Right ventricle myocardium superior (tissue), 1 donor: ENCODE measurements around the gene TEFM. TPM values are rescaled to one million over a fixed set of nuclear protein-coding genes. Genes with fewer than 3 reads are reported as not detected.

Experiments
- total RNA-seq: library from RNA; stranded (reverse); fragmentation: NEBNext Ultra II Directional; extraction: Animal tissue kit (Norgen Biotek cat#: 25700); gene quantifications from one replicate; pipeline ENCODE4 v1.2.1, GENCODE V29; 2021
- donor health status: DM: no; HTN: yes; CAD: no; lungs with severe emphysema.

Gene TEFM
- total RNA-seq, 1 donor from 2014 or later: 10.2 TPM

Other genes with a start within 250 kb of the TEFM start
- 6.4 TPM for gene CRLF3, start 81.5 kb downstream of the TEFM start, total RNA-seq
- 0.38 TPM for gene ATAD5, start 74.3 kb downstream of the TEFM start, total RNA-seq
- 7.6 TPM for gene ADAP2, start 15.7 kb upstream of the TEFM start, total RNA-seq
- 4.7 TPM for gene RNF135, start 64.8 kb upstream of the TEFM start, total RNA-seq
- gene NF1, start 188.7 kb upstream of the TEFM start, total RNA-seq: 38.9 TPM